Sigmoid colon (tissue), 7 donors: Measurements from ENCODE around the gene ASIP. TPM values are rescaled to one million over a fixed set of nuclear protein-coding genes. Genes with fewer than 3 reads are reported as not detected.
"Not testable (repeated sequence)": the region's sequence is repeated elsewhere in the genome, so short reads cannot be mapped to it uniquely, and the experiment has no call there.

ENCODE experiments used
- DNase-seq: peaks from one replicate; pipeline ENCODE4 v3.0.0-alpha.2; 2019
- H3K27ac ChIP-seq, 4 donors: fragments of 200-600 bp; sonication (generic); one replicate each; pipeline ENCODE4 v1.5.1; 2016 to 2019; ENCODE audit warnings: mild to moderate bottlenecking in 1 of 4
- H3K27me3 ChIP-seq, 3 donors: fragments of 200-600 bp; sonication (generic); one replicate each; pipeline ENCODE4 v1.5.1; 2019; ENCODE audit warnings: mild to moderate bottlenecking in 1 of 3
- H3K36me3 ChIP-seq, 4 donors: fragments of 200-600 bp; sonication (generic); one replicate each; pipeline ENCODE4 v1.5.1; 2016 to 2019
- H3K4me1 ChIP-seq, 4 donors: fragments of 200-600 bp; sonication (generic); one replicate each; pipeline ENCODE4 v1.5.1; 2017 to 2019
- H3K4me3 ChIP-seq, 4 donors: fragments of 200-600 bp; sonication (generic); one replicate each; pipeline ENCODE4 v1.5.1; 2017 to 2019; ENCODE audit warnings: mild to moderate bottlenecking in 2 of 4, moderate library complexity in 1 of 4
- H3K9me3 ChIP-seq, 4 donors: fragments of 200-600 bp in 3 of 4; sonication (generic) in 3 of 4; one replicate each; pipeline versions ENCODE4 v1.5.1 to v1.6.1; 2013 to 2019
- CTCF ChIP-seq, 4 experiments: fragments of 450-650 bp in 3 of 4; fragments of 200-600 bp in 1 of 4; IDR thresholded peaks; one replicate each; pipeline ENCODE4 v1.5.1; 2016 to 2019; ENCODE audit warnings: antibody characterized with exemption in 4 of 4, mild to moderate bottlenecking in 3 of 4, moderate library complexity in 2 of 4
- EP300 ChIP-seq, 4 donors: sonication (generic); formaldehyde crosslinking; IDR thresholded peaks; one replicate each; pipeline ENCODE4 v1.6.1; 2017; ENCODE audit warnings: antibody characterized with exemption in 4 of 4
- POLR2A ChIP-seq, 2 donors: fragments of 450-650 bp; IDR thresholded peaks; one replicate each; pipeline ENCODE4 v1.6.1; 2016; ENCODE audit warnings: antibody characterized with exemption in 2 of 2, mild to moderate bottlenecking in 2 of 2, moderate library complexity in 2 of 2
- POLR2AphosphoS5 ChIP-seq, 4 donors: sonication (generic); formaldehyde crosslinking; IDR thresholded peaks; one replicate each; pipeline ENCODE4 v1.6.1; 2017; ENCODE audit warnings: antibody characterized with exemption in 4 of 4
- WGBS, 2 donors: extraction: QIAGEN DNeasy Blood & Tissue Kit; methylation state at CpG; one replicate each; pipeline ENCODE4 v1.1.7; 2013; 5-methylcytosine and 5-hydroxymethylcytosine counted together
- intact Hi-C: fragments of 100-400 bp; cut with DNase I; formaldehyde crosslinking; loops from one replicate; pipeline ENCODE4 v1.15.1; 2023
- polyA plus RNA-seq, 3 donors: library from polyadenylated mRNA; stranded (reverse); fragments of 200-250 nt; gene quantifications; one replicate each; pipeline ENCODE4 v1.2.3, GENCODE V29; 2013
- total RNA-seq, 4 donors: library from RNA; depleted of rRNA; stranded (reverse); fragments of >200 nt; gene quantifications; one replicate each; pipeline ENCODE4 v1.1.0, GENCODE V29; 2016
- donor health status: healthy with polysubstance abuse.
- donor health status: Bipolar disorder and iron deficiency.
- donor health status: healthy.

The ASIP gene
- total and polyA plus RNA-seq, 7 donors: 0.38 to 0.99 TPM; not detected in 5

DNA sequence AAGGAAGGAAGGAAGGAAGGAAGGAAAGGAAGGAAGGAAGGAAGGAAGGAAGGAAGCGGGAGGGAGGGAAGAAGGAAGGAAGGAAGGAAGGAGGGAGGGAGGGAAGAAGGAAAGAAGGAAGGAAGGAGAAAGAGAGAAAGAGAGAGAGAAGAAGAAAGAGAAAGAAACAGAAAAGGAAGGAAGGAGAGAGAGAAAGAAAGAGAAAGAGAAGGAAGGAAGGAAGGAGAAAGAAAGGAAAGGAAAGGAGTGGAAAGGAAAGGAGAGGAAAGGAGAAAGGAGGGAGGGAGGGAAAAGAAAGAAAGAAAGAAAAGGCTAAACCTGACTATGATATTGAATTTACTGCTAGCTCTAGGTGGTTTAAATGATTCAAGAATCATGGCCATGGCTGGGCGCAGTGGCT lies 5.3 kb upstream of the ASIP start:
- Histone ChIP-seq H3K9me3 (peaks cover 0 to 3% (median 0%) of the 10 kb centered on the region in 4 donors), H3K36me3 (no peaks in the 10 kb centered on the region), H3K27ac (no peak overlapping the region), H3K4me1 (no peaks in the 10 kb centered on the region), H3K27me3 (no peaks in the 10 kb centered on the region), H3K4me3 (no peak overlapping the region)
- TF ChIP-seq CTCF (IDR thresholded peaks at IDR 0.05): no peak
- TF ChIP-seq POLR2AphosphoS5 (IDR thresholded peaks at IDR 0.05): no peak
- TF ChIP-seq EP300 (IDR thresholded peaks at IDR 0.05): no peak
- no peak for TF ChIP-seq POLR2A (IDR thresholded peaks at IDR 0.05)
- intact Hi-C loops: no loop called here
- WGBS, 2 donors: 97 to 100% methylated on average over 2 of the region's 2 CpGs
- no peak for DNase-seq

GRCh38 chr20:34237942-34238341 lies 3.3 kb upstream of the ASIP start:
- WGBS, 2 donors: 56 to 89% methylated on average over 2 of the region's 2 CpGs
- Histone ChIP-seq H3K9me3 (peaks cover 0 to 3% (median 0%) of the 10 kb centered on the region in 4 donors), H3K27me3 (no peaks in the 10 kb centered on the region), H3K36me3 (no peaks in the 10 kb centered on the region), H3K4me3 (no peak overlapping the region), H3K27ac (no peak overlapping the region), H3K4me1 (no peaks in the 10 kb centered on the region)
- DNase-seq: no peak
- intact Hi-C loops: no loop called here
- TF ChIP-seq EP300 (IDR thresholded peaks at IDR 0.05): no peak
- no peak for TF ChIP-seq POLR2A (IDR thresholded peaks at IDR 0.05)
- no peak for TF ChIP-seq CTCF (IDR thresholded peaks at IDR 0.05)
- no peak for TF ChIP-seq POLR2AphosphoS5 (IDR thresholded peaks at IDR 0.05)

DNA sequence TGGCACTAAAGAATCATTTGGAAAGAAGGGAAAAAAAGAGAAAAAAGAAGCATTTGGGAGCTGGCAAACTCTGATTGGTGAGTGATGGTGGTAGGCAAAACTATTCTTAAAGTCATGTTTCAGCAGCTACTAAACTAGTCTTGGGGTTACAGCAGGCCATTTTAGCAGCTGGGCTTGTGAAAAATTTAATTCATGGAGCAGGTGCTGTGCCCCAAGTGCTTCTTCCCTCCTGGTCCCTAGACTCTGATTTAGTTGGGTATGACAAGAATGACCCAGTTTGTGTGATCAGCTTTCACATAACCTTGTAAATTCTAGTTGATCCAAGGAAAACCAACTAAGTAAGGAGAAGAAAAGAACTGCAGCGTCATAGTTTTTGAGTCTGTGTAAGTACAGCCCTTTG lies 1.1 kb upstream of the ASIP start:
- no peaks in the 10 kb centered on the region for H3K27me3 ChIP-seq
- intact Hi-C loops: no loop called here
- H3K4me3 ChIP-seq: no peak overlapping the region
- H3K27ac ChIP-seq: no peak overlapping the region
- WGBS, 2 donors: 92 to 97% methylated on average over 1 of the region's 1 CpG
- DNase-seq: no peak
- no peaks in the 10 kb centered on the region for H3K36me3 ChIP-seq
- no peak for TF ChIP-seq EP300 (IDR thresholded peaks at IDR 0.05)
- TF ChIP-seq POLR2A (IDR thresholded peaks at IDR 0.05): no peak
- no peak for TF ChIP-seq CTCF (IDR thresholded peaks at IDR 0.05)
- H3K9me3 ChIP-seq: peaks cover 0 to 3% (median 0%) of the 10 kb centered on the region in 4 donors
- no peaks in the 10 kb centered on the region for H3K4me1 ChIP-seq

DNA sequence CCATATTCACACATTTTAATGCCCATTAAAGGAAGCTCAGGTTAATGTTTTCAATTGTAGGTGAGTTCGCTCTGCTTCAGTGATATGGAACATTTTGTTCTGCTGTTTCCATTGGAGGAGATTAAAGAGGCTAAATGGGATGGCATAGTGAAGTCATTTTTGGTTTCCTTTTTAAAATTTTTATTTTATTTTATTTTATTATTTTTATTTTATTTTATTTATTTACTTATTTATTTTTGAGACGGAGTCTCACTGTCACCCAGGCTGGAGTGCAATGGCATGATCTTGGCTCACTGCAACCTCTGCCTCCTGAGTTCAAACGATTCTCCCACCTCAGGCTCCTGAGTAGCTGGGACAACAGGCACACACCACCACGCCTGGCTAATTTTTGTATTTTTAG lies 792 bp downstream of the ASIP start:
- H3K4me3 ChIP-seq, H3K4me1 ChIP-seq, H3K27ac ChIP-seq, intact Hi-C loops, DNase-seq, H3K27me3 ChIP-seq, H3K9me3 ChIP-seq, H3K36me3 ChIP-seq: not testable (repeated sequence)
- WGBS, 2 donors: 86 to 88% methylated on average over 4 of the region's 4 CpGs

DNA sequence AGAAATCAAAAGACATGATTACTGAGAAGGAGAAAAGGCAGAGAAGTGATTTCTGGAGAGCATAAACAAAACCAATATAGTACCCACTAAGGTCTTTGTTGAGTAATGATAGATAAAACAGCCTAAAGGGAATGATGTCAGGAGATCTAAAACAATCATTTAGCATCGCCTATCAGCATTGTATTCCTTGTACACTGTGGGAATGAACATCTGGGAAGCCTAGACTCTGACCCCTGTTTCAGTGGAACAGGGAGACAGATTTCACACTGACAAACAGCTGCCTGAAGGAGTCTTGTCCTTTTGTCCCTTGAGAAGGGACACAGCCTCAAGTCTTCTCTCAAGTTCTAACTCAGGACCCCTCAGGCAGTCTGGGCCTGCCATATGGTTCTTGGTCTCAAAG lies 1.7 kb downstream of the ASIP start:
- TF ChIP-seq POLR2A (IDR thresholded peaks at IDR 0.05): no peak
- TF ChIP-seq EP300 (IDR thresholded peaks at IDR 0.05): no peak
- TF ChIP-seq CTCF (IDR thresholded peaks at IDR 0.05): no peak
- TF ChIP-seq POLR2AphosphoS5 (IDR thresholded peaks at IDR 0.05): no peak
- intact Hi-C loops: no loop called here
- no peak overlapping the region for H3K4me3 ChIP-seq
- H3K27me3 ChIP-seq: no peaks in the 10 kb centered on the region
- WGBS, 2 donors: 75 to 89% methylated on average over 1 of the region's 1 CpG
- H3K36me3 ChIP-seq: no peaks in the 10 kb centered on the region
- H3K9me3 ChIP-seq: peaks cover 0 to 3% (median 0%) of the 10 kb centered on the region in 4 donors
- no peak overlapping the region for H3K27ac ChIP-seq
- no peak for DNase-seq
- H3K4me1 ChIP-seq: no peaks in the 10 kb centered on the region
